H9 (cell line): Measurements from ENCODE around the gene KBTBD6. TPM values are rescaled to one million over a fixed set of nuclear protein-coding genes. Genes with fewer than 3 reads are reported as not detected.

Experiments
- DNase-seq: peaks from one replicate; pipeline ENCODE4 v3.0.0-alpha.2; 2017
- H2AFZ ChIP-seq: one replicate; pipeline ENCODE4 v1.6.1; 2013; ENCODE audit warnings: mild to moderate bottlenecking, low read length, control low read depth, moderate library complexity
- H2AK5ac ChIP-seq: 2 replicates; pipeline ENCODE4 v1.6.1; 2013; ENCODE audit warnings: low read length, control low read depth, mixed read lengths; ENCODE audit not compliant: insufficient read length
- H2BK120ac ChIP-seq: one replicate; pipeline ENCODE4 v1.6.1; 2013; ENCODE audit warnings: low read depth, mild to moderate bottlenecking, low read length, control low read depth, inconsistent platforms; ENCODE audit not compliant: poor library complexity, severe bottlenecking
- H2BK12ac ChIP-seq: 2 replicates; pipeline ENCODE4 v1.6.1; 2013; ENCODE audit warnings: low read length, control low read depth, mixed read lengths, low read depth; ENCODE audit not compliant: insufficient read length
- H2BK15ac ChIP-seq: 2 replicates; pipeline ENCODE4 v1.6.1; 2013; ENCODE audit warnings: low read depth, low read length, control low read depth
- H2BK20ac ChIP-seq: one replicate; pipeline ENCODE4 v1.6.1; 2013; ENCODE audit warnings: low read depth, mild to moderate bottlenecking, low read length, control low read depth, inconsistent platforms; ENCODE audit not compliant: poor library complexity, severe bottlenecking
- H2BK5ac ChIP-seq: 2 replicates; pipeline ENCODE4 v1.6.1; 2013; ENCODE audit warnings: low read length, control low read depth, mixed read lengths; ENCODE audit not compliant: insufficient read length
- H3K14ac ChIP-seq: 2 replicates; pipeline ENCODE4 v1.6.1; 2013; ENCODE audit warnings: low read length, control low read depth; ENCODE audit not compliant: insufficient read depth
- H3K18ac ChIP-seq: 2 replicates; pipeline ENCODE4 v1.6.1; 2013; ENCODE audit warnings: low read depth, mild to moderate bottlenecking, mixed read lengths, low read length, control low read depth; ENCODE audit not compliant: insufficient read length
- H3K23ac ChIP-seq: 2 replicates; pipeline ENCODE4 v1.6.1; 2013; ENCODE audit warnings: low read length, control low read depth, mixed read lengths, low read depth; ENCODE audit not compliant: insufficient read length
- H3K23me2 ChIP-seq: 2 replicates; pipeline ENCODE4 v1.6.1; 2013; ENCODE audit warnings: low read depth, mild to moderate bottlenecking, mixed read lengths, low read length, control low read depth; ENCODE audit not compliant: insufficient read length, poor library complexity, severe bottlenecking
- H3K27ac ChIP-seq: 2 replicates; pipeline ENCODE4 v1.5.1; 2013; ENCODE audit warnings: low read length, control low read depth, mixed read lengths, low read depth; ENCODE audit not compliant: insufficient read length
- H3K27me3 ChIP-seq: 2 replicates; pipeline ENCODE4 v1.6.1; 2013; ENCODE audit warnings: low read length, control low read depth, inconsistent platforms; ENCODE audit not compliant: insufficient read depth
- H3K4ac ChIP-seq: 2 replicates; pipeline ENCODE4 v1.6.1; 2013; ENCODE audit warnings: low read depth, mild to moderate bottlenecking, control low read depth, inconsistent platforms, low read length, moderate library complexity
- H3K4me1 ChIP-seq: 2 replicates; pipeline ENCODE4 v1.6.1; 2013; ENCODE audit warnings: low read length, control low read depth, inconsistent platforms; ENCODE audit not compliant: insufficient read depth
- H3K4me2 ChIP-seq: 2 replicates; pipeline ENCODE4 v1.6.1; 2013; ENCODE audit warnings: low read length, control low read depth, mixed read lengths; ENCODE audit not compliant: insufficient read length, insufficient read depth
- H3K56ac ChIP-seq: 2 replicates; pipeline ENCODE4 v1.6.1; 2013; ENCODE audit warnings: low read depth, mild to moderate bottlenecking, mixed read lengths, low read length, control low read depth; ENCODE audit not compliant: insufficient read length
- H3K79me1 ChIP-seq: 2 replicates; pipeline ENCODE4 v1.6.1; 2013; ENCODE audit warnings: low read depth, mild to moderate bottlenecking, moderate library complexity, low read length, control low read depth, inconsistent platforms; ENCODE audit not compliant: insufficient read depth, poor library complexity, severe bottlenecking
- H3K79me2 ChIP-seq: 2 replicates; pipeline ENCODE4 v1.6.1; 2013; ENCODE audit warnings: low read length, control low read depth, inconsistent platforms; ENCODE audit not compliant: insufficient read depth
- H3K9ac ChIP-seq: 2 replicates; pipeline ENCODE4 v1.6.1; 2013; ENCODE audit warnings: low read length, control low read depth, mixed read lengths; ENCODE audit not compliant: insufficient read length; ENCODE audit errors: extremely low read depth
- H3K9me3 ChIP-seq: one replicate; pipeline ENCODE4 v1.6.1; 2013; ENCODE audit warnings: low read depth, low read length, inconsistent platforms; ENCODE audit not compliant: control insufficient read depth
- H3T11ph ChIP-seq: one replicate; pipeline ENCODE4 v1.6.1; 2013; ENCODE audit warnings: mild to moderate bottlenecking, low read length, control low read depth, inconsistent platforms
- H4K20me1 ChIP-seq: one replicate; pipeline ENCODE4 v1.6.1; 2013; ENCODE audit not compliant: control insufficient read depth, insufficient read length, insufficient read depth
- H4K5ac ChIP-seq: 2 replicates; pipeline ENCODE4 v1.6.1; 2013; ENCODE audit warnings: low read depth, mild to moderate bottlenecking, mixed read lengths, low read length, control low read depth; ENCODE audit not compliant: insufficient read length
- H4K8ac ChIP-seq: replicated peaks from 2 replicates; pipeline ENCODE4 v1.6.1; 2013; ENCODE audit warnings: low read length, control low read depth, mixed read lengths, low read depth; ENCODE audit not compliant: insufficient read length
- H4K91ac ChIP-seq: 2 replicates; pipeline ENCODE4 v1.6.1; 2013; ENCODE audit warnings: low read depth, mild to moderate bottlenecking, moderate library complexity, mixed read lengths, low read length, control low read depth; ENCODE audit not compliant: insufficient read length
- H3K27ac Mint-ChIP-seq, 3 experiments: 2 replicates in 2 of 3; 3 replicates in 1 of 3; pipeline ENCODE4 v1.8.0; 2020 to 2021; ENCODE audit warnings: mixed read lengths in 3 of 3, mild to moderate bottlenecking in 1 of 3, moderate library complexity in 1 of 3
- H3K27me3 Mint-ChIP-seq: 2 replicates; pipeline ENCODE4 v1.8.0; 2021; ENCODE audit warnings: low read depth, mild to moderate bottlenecking, moderate library complexity, mixed read lengths
- H3K36me3 Mint-ChIP-seq, 3 experiments: 2 replicates in 2 of 3; 3 replicates in 1 of 3; pipeline ENCODE4 v1.8.0; 2020 to 2021; ENCODE audit warnings: low read depth in 3 of 3, mixed read lengths in 3 of 3; ENCODE audit not compliant: insufficient read depth in 1 of 3
- H3K4me1 Mint-ChIP-seq, 2 experiments: 2 replicates each; pipeline ENCODE4 v1.8.0; 2020; ENCODE audit warnings: mixed read lengths in 2 of 2
- H3K4me3 Mint-ChIP-seq, 2 experiments: 2 replicates in 1 of 2; 3 replicates in 1 of 2; pipeline ENCODE4 v1.8.0; 2020 to 2021; ENCODE audit warnings: mild to moderate bottlenecking in 2 of 2, mixed read lengths in 2 of 2, moderate library complexity in 1 of 2
- H3K9me3 Mint-ChIP-seq, 2 experiments: 2 replicates in 1 of 2; 3 replicates in 1 of 2; pipeline ENCODE4 v1.8.0; 2020; ENCODE audit warnings: mild to moderate bottlenecking in 2 of 2, mixed read lengths in 2 of 2, moderate library complexity in 1 of 2
- CTCF ChIP-seq: fragments of 200-600 bp; sonication (generic); conservative IDR thresholded peaks from 3 replicates; pipeline ENCODE4 v1.8.0; 2021; ENCODE audit warnings: antibody characterized with exemption, mild to moderate bottlenecking
- total RNA-seq: library from RNA; stranded (reverse); gene quantifications from 2 replicates; pipeline ENCODE4 v1.2.1, GENCODE V29; 2021

KBTBD6 gene
- total RNA-seq, 1 experiment from 2014 or later, result 11.5 TPM

GRCh38 chr13:41159174-41159573, 26.6 kb upstream of the KBTBD6 start:
- no peaks in the 10 kb centered on the region for H3K27me3 Mint-ChIP-seq
- DNase-seq, result no peak
- Histone ChIP-seq H3K79me2 (no peaks in the 10 kb centered on the region), H2BK120ac (no peak overlapping the region), H2AFZ (no peak overlapping the region), H3K9me3 (no peaks in the 10 kb centered on the region), H3K23ac (no peak overlapping the region), H2BK12ac (no peak overlapping the region), H4K5ac (no peak overlapping the region), H4K8ac (no peak overlapping the region), H4K91ac (no peak overlapping the region), H3K79me1 (no peaks in the 10 kb centered on the region), H3K27ac (no peak overlapping the region), H2BK20ac (no peak overlapping the region), H3K9ac (no peak overlapping the region), H2BK5ac (no peak overlapping the region), H3K4me2 (no peak overlapping the region), H3K4ac (no peak overlapping the region), H3K14ac (no peak overlapping the region), H3K23me2 (no peaks in the 10 kb centered on the region), H3K56ac (no peak overlapping the region), H3K4me1 (peaks cover 11% of the 10 kb centered on the region; the same call in 1 of the 2 replicates), H3K18ac (no peak overlapping the region), H2AK5ac (no peak overlapping the region), H4K20me1 (no peaks in the 10 kb centered on the region), H3T11ph (no peak overlapping the region), H3K27me3 (no peaks in the 10 kb centered on the region), H2BK15ac (no peak overlapping the region)
- no peak overlapping the region for H3K4me3 Mint-ChIP-seq
- no peak for TF ChIP-seq CTCF
- peaks cover 34 to 45% of the 10 kb centered on the region in 2 experiments for H3K4me1 Mint-ChIP-seq
- H3K9me3 Mint-ChIP-seq, result no peaks in the 10 kb centered on the region
- H3K36me3 Mint-ChIP-seq, result peaks cover 0 to 2% (median 0%) of the 10 kb centered on the region in 3 experiments; a peak in 2 of 7 replicates
- peak overlapping the region in 2 of 3 experiments; percentile 31 to 44; a peak in 2 of 7 replicates for H3K27ac Mint-ChIP-seq
